Uterus (tissue), 2 donors: ENCODE measurements around the gene IVD.

Experiments
- POLR2A ChIP-seq, 2 donors: fragments of 450-650 bp; IDR thresholded peaks; one replicate each; pipeline ENCODE4 v1.6.1; 2016; ENCODE audit warnings: antibody characterized with exemption in 2 of 2, mild to moderate bottlenecking in 1 of 2, moderate library complexity in 1 of 2
- TF ChIP-seq, protein P1 (sequence below), 4 experiments: fragments of 200-600 bp in 2 of 4; fragments of 450-650 bp in 2 of 4; sonication (generic) in 2 of 4; IDR thresholded peaks; one replicate each; pipeline ENCODE4 v1.5.1; 2016 to 2019; ENCODE audit warnings: antibody characterized with exemption in 4 of 4, mild to moderate bottlenecking in 2 of 4, moderate library complexity in 1 of 4

DNA sequence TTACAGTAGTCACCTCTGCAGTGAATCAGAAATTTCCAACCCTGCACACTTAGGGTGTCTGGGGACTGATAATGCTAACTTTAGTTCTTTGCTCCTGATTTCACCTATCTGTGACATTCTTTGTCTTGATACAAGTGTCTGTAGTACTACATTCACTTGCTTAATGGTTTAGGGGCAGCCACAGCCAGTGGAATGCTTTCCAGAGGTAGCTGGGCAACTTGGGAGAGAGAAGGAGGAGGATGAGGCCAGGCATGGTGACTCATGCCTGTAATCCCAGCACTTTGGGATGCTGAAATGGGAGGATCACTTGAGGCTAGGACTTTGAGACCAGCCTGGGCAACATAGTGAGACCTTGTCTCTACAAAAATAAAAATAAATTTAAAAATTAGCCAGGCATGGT is 43.7 kb downstream of the IVD start:
- no peak for TF ChIP-seq POLR2A (IDR thresholded peaks at IDR 0.05)
- TF ChIP-seq, protein P1, sequence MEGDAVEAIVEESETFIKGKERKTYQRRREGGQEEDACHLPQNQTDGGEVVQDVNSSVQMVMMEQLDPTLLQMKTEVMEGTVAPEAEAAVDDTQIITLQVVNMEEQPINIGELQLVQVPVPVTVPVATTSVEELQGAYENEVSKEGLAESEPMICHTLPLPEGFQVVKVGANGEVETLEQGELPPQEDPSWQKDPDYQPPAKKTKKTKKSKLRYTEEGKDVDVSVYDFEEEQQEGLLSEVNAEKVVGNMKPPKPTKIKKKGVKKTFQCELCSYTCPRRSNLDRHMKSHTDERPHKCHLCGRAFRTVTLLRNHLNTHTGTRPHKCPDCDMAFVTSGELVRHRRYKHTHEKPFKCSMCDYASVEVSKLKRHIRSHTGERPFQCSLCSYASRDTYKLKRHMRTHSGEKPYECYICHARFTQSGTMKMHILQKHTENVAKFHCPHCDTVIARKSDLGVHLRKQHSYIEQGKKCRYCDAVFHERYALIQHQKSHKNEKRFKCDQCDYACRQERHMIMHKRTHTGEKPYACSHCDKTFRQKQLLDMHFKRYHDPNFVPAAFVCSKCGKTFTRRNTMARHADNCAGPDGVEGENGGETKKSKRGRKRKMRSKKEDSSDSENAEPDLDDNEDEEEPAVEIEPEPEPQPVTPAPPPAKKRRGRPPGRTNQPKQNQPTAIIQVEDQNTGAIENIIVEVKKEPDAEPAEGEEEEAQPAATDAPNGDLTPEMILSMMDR (IDR thresholded peaks at IDR 0.05): no peak
